Measurements from ENCODE around the gene SLC27A4. TPM values are rescaled to one million over a fixed set of nuclear protein-coding genes. Genes with fewer than 3 reads are reported as not detected.

The SLC27A4 gene
- total RNA-seq, 1 experiment from 2014 or later: 18.8 TPM

GRCh38 chr9:128372784-128373183 lies 32.5 kb downstream of the SLC27A4 start:
- intact Hi-C loops (cut with micrococcal nuclease): no loop called here
- Mint-ChIP-seq H3K36me3 (ENCODE audit: insufficient read depth, unreplicated experiment) (peaks cover 29% of the 10 kb centered on the region), H3K27me3 (ENCODE audit: insufficient read depth, unreplicated experiment) (no peaks in the 10 kb centered on the region), H3K27ac (ENCODE audit: low read depth, unreplicated experiment) (peak overlapping the region; percentile 84), H3K4me3 (ENCODE audit: unreplicated experiment) (peak overlapping the region; percentile 84), H3K4me1 (ENCODE audit: insufficient read depth, unreplicated experiment) (peaks cover 34% of the 10 kb centered on the region), H3K9me3 (ENCODE audit: unreplicated experiment) (no peaks in the 10 kb centered on the region)
- ChIA-PET CTCF (interaction anchor here (0.7 kb wide), 1 partner anchor 12 kb away, joined by 3 read pairs; no protein-coding TSS in a partner anchor), POLR2A (interaction anchor here (2.8 to 3.5 kb wide), 4 partner anchors 11 to 182 kb away, joined by 13 to 41 read pairs (median 19); no protein-coding TSS in a partner anchor)
- BruUV-seq (replicated peaks): no TSS peak
- TF ChIP-seq CTCF (IDR thresholded peaks at IDR 0.05; ENCODE audit: unreplicated experiment): no peak
- no peak for DNase-seq (ENCODE audit: unreplicated experiment)

DNA sequence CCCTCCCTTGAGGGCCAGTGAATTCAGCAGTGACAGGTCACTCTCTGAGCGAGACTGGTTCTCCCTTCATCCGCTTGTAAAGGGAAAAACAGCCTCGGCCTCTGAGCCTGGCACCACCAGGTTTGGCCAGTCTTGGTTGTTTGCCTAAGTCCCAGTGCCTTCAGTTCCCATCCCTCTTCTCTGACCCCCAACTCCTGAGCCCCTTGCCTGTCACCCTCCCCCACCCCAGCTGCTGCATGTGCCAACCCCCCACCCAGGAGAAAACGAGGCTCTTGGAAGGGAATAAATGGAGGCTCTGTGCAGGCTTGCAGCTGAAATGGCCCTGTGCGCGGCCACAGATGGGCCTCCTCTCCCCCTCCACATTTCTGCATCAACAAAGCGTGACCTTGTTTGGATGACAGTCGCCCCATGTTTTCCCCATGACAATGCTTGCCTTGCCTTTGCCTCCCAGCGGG lies 33.9 kb downstream of the SLC27A4 start:
- Mint-ChIP-seq H3K27ac (ENCODE audit: low read depth, unreplicated experiment) (no peak overlapping the region), H3K4me3 (ENCODE audit: unreplicated experiment) (no peak overlapping the region), H3K9me3 (ENCODE audit: unreplicated experiment) (no peaks in the 10 kb centered on the region), H3K36me3 (ENCODE audit: insufficient read depth, unreplicated experiment) (peaks cover 44% of the 10 kb centered on the region), H3K27me3 (ENCODE audit: insufficient read depth, unreplicated experiment) (no peaks in the 10 kb centered on the region), H3K4me1 (ENCODE audit: insufficient read depth, unreplicated experiment) (peaks cover 34% of the 10 kb centered on the region)
- no TSS peak for BruUV-seq (replicated peaks)
- TF ChIP-seq CTCF (IDR thresholded peaks at IDR 0.05; ENCODE audit: unreplicated experiment): no peak
- CTCF ChIA-PET: no interaction called here
- intact Hi-C loops (cut with micrococcal nuclease): no loop called here
- POLR2A ChIA-PET: no interaction called here
- DNase-seq (ENCODE audit: unreplicated experiment): no peak

GRCh38 chr9:128375865-128376264 lies 35.5 kb downstream of the SLC27A4 start:
- TF ChIP-seq CTCF (IDR thresholded peaks at IDR 0.05; ENCODE audit: unreplicated experiment): no peak
- Mint-ChIP-seq H3K27ac (ENCODE audit: low read depth, unreplicated experiment) (peak overlapping the region; percentile 59), H3K9me3 (ENCODE audit: unreplicated experiment) (no peaks in the 10 kb centered on the region), H3K36me3 (ENCODE audit: insufficient read depth, unreplicated experiment) (peaks cover 46% of the 10 kb centered on the region), H3K4me1 (ENCODE audit: insufficient read depth, unreplicated experiment) (peaks cover 26% of the 10 kb centered on the region), H3K27me3 (ENCODE audit: insufficient read depth, unreplicated experiment) (no peaks in the 10 kb centered on the region), H3K4me3 (ENCODE audit: unreplicated experiment) (no peak overlapping the region)
- no peak for DNase-seq (ENCODE audit: unreplicated experiment)
- ChIA-PET CTCF (interaction anchor here (0.6 to 1.0 kb wide), 3 partner anchors 14 to 87 kb away, joined by 3 to 6 read pairs (median 4); no protein-coding TSS in a partner anchor), POLR2A (interaction anchor here (0.6 to 1.7 kb wide), 4 partner anchors 9 to 302 kb away, joined by 3 to 4 read pairs (median 3); no protein-coding TSS in a partner anchor)
- intact Hi-C loops (cut with micrococcal nuclease): no loop called here
- no TSS peak for BruUV-seq (replicated peaks)

DNA sequence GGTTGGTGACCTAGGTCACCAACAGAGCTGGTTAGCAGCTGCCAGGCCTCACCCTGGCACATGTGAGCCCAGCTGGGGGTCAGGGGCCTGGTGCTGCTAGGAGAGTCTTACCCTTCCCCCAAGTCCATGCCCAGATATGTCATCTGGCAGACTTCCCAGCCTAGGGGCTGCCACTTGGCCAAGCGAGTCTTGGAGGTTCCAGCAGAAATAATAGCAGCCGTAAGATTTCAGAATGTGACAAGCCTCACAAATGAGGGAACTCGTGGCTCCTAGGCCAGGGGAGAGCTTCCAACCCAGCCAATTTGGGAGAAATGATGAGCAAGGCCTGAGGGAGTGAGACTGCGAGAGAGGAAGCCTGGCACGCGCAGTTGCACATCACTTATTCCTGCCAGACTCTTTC lies 41.9 kb downstream of the SLC27A4 start:
- intact Hi-C loops (cut with micrococcal nuclease): no loop called here
- TF ChIP-seq CTCF (IDR thresholded peaks at IDR 0.05; ENCODE audit: unreplicated experiment): no peak
- BruUV-seq (replicated peaks): no TSS peak
- H3K4me3 Mint-ChIP-seq (ENCODE audit: unreplicated experiment): no peak overlapping the region
- no peaks in the 10 kb centered on the region for H3K9me3 Mint-ChIP-seq (ENCODE audit: unreplicated experiment)
- peaks cover 43% of the 10 kb centered on the region for H3K36me3 Mint-ChIP-seq (ENCODE audit: insufficient read depth, unreplicated experiment)
- no peaks in the 10 kb centered on the region for H3K27me3 Mint-ChIP-seq (ENCODE audit: insufficient read depth, unreplicated experiment)
- H3K4me1 Mint-ChIP-seq (ENCODE audit: insufficient read depth, unreplicated experiment): no peaks in the 10 kb centered on the region
- no peak for DNase-seq (ENCODE audit: unreplicated experiment)
- no peak overlapping the region for H3K27ac Mint-ChIP-seq (ENCODE audit: low read depth, unreplicated experiment)
- CTCF ChIA-PET: interaction anchor here (0.6 to 1.2 kb wide), 3 partner anchors 10 to 223 kb away, joined by 3 read pairs; no protein-coding TSS in a partner anchor
- POLR2A ChIA-PET: interaction anchor here (3.5 kb wide), 1 partner anchor 11 kb away, joined by 23 read pairs; the partner anchor contains the start of gene URM1
